NCI-H69 (cell line): ENCODE measurements around the gene KCNAB1.
A peak's percentile ranks its signal among the peaks of the same experiment; 100 is the strongest.

Experiments used
- DNase-seq: peaks from one replicate; lab custom pipeline; 2025; lab: John Stamatoyannopoulos, UW

The KCNAB1 gene

GRCh38 chr3:156407617-156408225 lies 287.3 kb downstream of the KCNAB1 start:
- no peak for DNase-seq

- DNase-seq: no peak
Observed at GRCh38 chr3:156409694-156410093, 289.3 kb downstream of the KCNAB1 start.

- DNase-seq: no peak
Observed at GRCh38 chr3:156412600-156412999, 292.2 kb downstream of the KCNAB1 start.

- DNase-seq: no peak
Observed at GRCh38 chr3:156413293-156413892, 293.0 kb downstream of the KCNAB1 start.

GRCh38 chr3:156416846-156417558 lies 296.6 kb downstream of the KCNAB1 start:
- peak; percentile 10 for DNase-seq

GRCh38 chr3:156417559-156418132 lies 297.3 kb downstream of the KCNAB1 start:
- no peak for DNase-seq

- DNase-seq: no peak
Observed at GRCh38 chr3:156418428-156418827, 298.1 kb downstream of the KCNAB1 start.

GRCh38 chr3:156421534-156421933 lies 301.2 kb downstream of the KCNAB1 start:
- no peak for DNase-seq

- DNase-seq: no peak
Observed at GRCh38 chr3:156424758-156425157, 304.4 kb downstream of the KCNAB1 start.

GRCh38 chr3:156425651-156426050 lies 305.3 kb downstream of the KCNAB1 start:
- peak; percentile 20 for DNase-seq

- no peak for DNase-seq
Observed at GRCh38 chr3:156429125-156429524, 308.7 kb downstream of the KCNAB1 start.

- DNase-seq: no peak
Observed at GRCh38 chr3:156431334-156432124, 311.2 kb downstream of the KCNAB1 start.

GRCh38 chr3:156432563-156432962 lies 312.2 kb downstream of the KCNAB1 start:
- DNase-seq: no peak

GRCh38 chr3:156433138-156433537 lies 312.8 kb downstream of the KCNAB1 start:
- no peak for DNase-seq

- DNase-seq: no peak
Observed at GRCh38 chr3:156433910-156434309, 313.5 kb downstream of the KCNAB1 start.

- DNase-seq: no peak
Observed at GRCh38 chr3:156434921-156435320, 314.5 kb downstream of the KCNAB1 start.

- no peak for DNase-seq
Observed at GRCh38 chr3:156443079-156443478, 322.7 kb downstream of the KCNAB1 start.

GRCh38 chr3:156445117-156446090 lies 325.0 kb downstream of the KCNAB1 start:
- DNase-seq: no peak

- DNase-seq: peak; percentile 48
Observed at GRCh38 chr3:156448300-156448699, 327.9 kb downstream of the KCNAB1 start.

GRCh38 chr3:156449710-156450574 lies 329.6 kb downstream of the KCNAB1 start:
- DNase-seq: peak; percentile 53
